AG04449 (cell line): ENCODE measurements around the gene ITPR1.

Source experiments
- CTCF ChIA-PET: fragments of 350-600 bp; formaldehyde crosslinking; extraction: SDS; loops from one replicate; lab custom pipeline; 2021; ENCODE audit warnings: antibody characterized with exemption; lab: Yijun Ruan, JAX
- POLR2A ChIA-PET: fragments of 400-600, 350-600 bp; formaldehyde crosslinking; extraction: SDS; loops from one replicate; lab custom pipeline; 2020; ENCODE audit warnings: antibody characterized with exemption, inconsistent platforms; lab: Yijun Ruan, JAX
- DNase-seq: peaks from one replicate; pipeline ENCODE4 v3.0.0-alpha.2; 2010; ENCODE audit warnings: low read depth, low spot score
- H3K4me3 ChIP-seq: 2 replicates; pipeline ENCODE4 v1.5.1; 2011; ENCODE audit warnings: low read depth, mild to moderate bottlenecking, control low read depth, low read length
- CTCF ChIP-seq: IDR thresholded peaks from one replicate; pipeline ENCODE4 v1.5.1; 2011; ENCODE audit warnings: mild to moderate bottlenecking, moderate library complexity, low read length, control low read depth, inconsistent platforms; ENCODE audit not compliant: insufficient read depth; ENCODE audit errors: missing control alignments

The ITPR1 gene

GRCh38 chr3:4685673-4686345 lies 192.7 kb downstream of the ITPR1 start:
- ChIA-PET POLR2A (no interaction called here), CTCF (interaction anchor here (0.9 to 4.8 kb wide), 4 partner anchors 15 to 28 kb away, joined by 3 to 27 read pairs (median 4); no protein-coding TSS in a partner anchor)
- no peak for TF ChIP-seq CTCF

GRCh38 chr3:4686619-4687018 lies 193.5 kb downstream of the ITPR1 start:
- DNase-seq, result no peak
- no peak for TF ChIP-seq CTCF
- ChIA-PET CTCF (interaction anchor here (0.7 to 1.4 kb wide), 7 partner anchors 9 to 371 kb away, joined by 3 to 5 read pairs (median 3); no protein-coding TSS in a partner anchor), POLR2A (no interaction called here)
- no peak overlapping the region for H3K4me3 ChIP-seq

More at GRCh38 chr3:4685673-4686345, 192.7 kb downstream of the ITPR1 start:
- no peak for DNase-seq
- no peak overlapping the region for H3K4me3 ChIP-seq

GRCh38 chr3:4687167-4687566 lies 194.0 kb downstream of the ITPR1 start:
- no peak for TF ChIP-seq CTCF
- ChIA-PET CTCF (interaction anchor here (0.7 to 1.4 kb wide), 5 partner anchors 9 to 370 kb away, joined by 3 to 5 read pairs (median 3); no protein-coding TSS in a partner anchor), POLR2A (no interaction called here)
- DNase-seq, result no peak
- H3K4me3 ChIP-seq, result no peak overlapping the region

- ChIA-PET CTCF (interaction anchor here (1.1 kb wide), 1 partner anchor 10 kb away, joined by 3 read pairs; no protein-coding TSS in a partner anchor), POLR2A (no interaction called here)
- no peak for DNase-seq
- no peak overlapping the region for H3K4me3 ChIP-seq
- TF ChIP-seq CTCF, result no peak
Observed at GRCh38 chr3:4687596-4687995, 194.4 kb downstream of the ITPR1 start.

GRCh38 chr3:4688411-4688810 lies 195.3 kb downstream of the ITPR1 start:
- POLR2A ChIA-PET, result no interaction called here
- no peak for DNase-seq
- no peak overlapping the region for H3K4me3 ChIP-seq
- CTCF ChIA-PET, result no interaction called here
- TF ChIP-seq CTCF, result no peak

GRCh38 chr3:4689021-4689420 lies 195.9 kb downstream of the ITPR1 start:
- CTCF ChIA-PET, result no interaction called here
- POLR2A ChIA-PET, result no interaction called here
- no peak for TF ChIP-seq CTCF
- no peak overlapping the region for H3K4me3 ChIP-seq
- no peak for DNase-seq
